HUES48 (cell line): ENCODE measurements around the gene OR10A5.
"Not testable (repeated sequence)": the region's sequence is repeated elsewhere in the genome, so short reads cannot be mapped to it uniquely, and the experiment has no call there.

Source experiments
- H3K27ac ChIP-seq: one replicate; pipeline ENCODE4 v1.7.0; 2013; ENCODE audit warnings: low read depth, low read length, inconsistent platforms
- H3K27me3 ChIP-seq: 2 replicates; pipeline ENCODE4 v1.6.1; 2013; ENCODE audit warnings: mild to moderate bottlenecking, low read length; ENCODE audit not compliant: control insufficient read depth, insufficient read depth
- H3K36me3 ChIP-seq: 2 replicates; pipeline ENCODE4 v1.6.1; 2013; ENCODE audit warnings: low read length; ENCODE audit not compliant: control insufficient read depth, insufficient read depth
- H3K4me1 ChIP-seq: 2 replicates; pipeline ENCODE4 v1.6.1; 2013; ENCODE audit warnings: mild to moderate bottlenecking, low read length; ENCODE audit not compliant: control insufficient read depth, insufficient read depth
- H3K4me3 ChIP-seq: 2 replicates; pipeline ENCODE4 v1.5.1; 2013; ENCODE audit warnings: mild to moderate bottlenecking, low read depth, low read length
- H3K9ac ChIP-seq: 2 replicates; pipeline ENCODE4 v1.6.1; 2013; ENCODE audit warnings: mild to moderate bottlenecking, low read depth, low read length, moderate library complexity
- H3K9me3 ChIP-seq: 2 replicates; pipeline ENCODE4 v1.6.1; 2013; ENCODE audit warnings: low read length; ENCODE audit not compliant: control insufficient read depth, insufficient read depth

Gene OR10A5

GRCh38 chr11:6845383-6845782 lies at the start of gene OR10A5:
Gene OR10A5 (plus strand): TSS chr11:6845683. CDS start chr11:6845683, 0 bp downstream.
- Histone ChIP-seq H3K27me3 (no peaks in the 10 kb centered on the region), H3K4me3 (no peak within 1 kb of the TSS), H3K27ac (no peak within 1 kb of the TSS), H3K36me3 (no peaks in the 10 kb centered on the region), H3K9ac (no peak within 1 kb of the TSS), H3K9me3 (peaks cover 4% of the 10 kb centered on the region; the same call in 1 of the 2 replicates), H3K4me1 (peaks cover 19% of the 10 kb centered on the region)

GRCh38 chr11:6799402-6799801 lies 46.1 kb upstream of the OR10A5 start, which contains the start of gene OR6A2:
Gene OR6A2 (minus strand): TSS chr11:6799689. CDS start chr11:6795708, 3,981 bp downstream.
- Histone ChIP-seq H3K4me1 (peaks cover 9% of the 10 kb centered on the region), H3K36me3 (no peaks in the 10 kb centered on the region), H3K27me3 (no peaks in the 10 kb centered on the region), H3K9ac (no peak within 1 kb of the TSS), H3K27ac (peak within 1 kb of the TSS; percentile 74), H3K4me3 (no peak within 1 kb of the TSS), H3K9me3 (peaks cover 12% of the 10 kb centered on the region; the same call in 1 of the 2 replicates)

GRCh38 chr11:6801075-6801474 lies 44.4 kb upstream of the OR10A5 start:
- H3K9me3 ChIP-seq = peaks cover 12% of the 10 kb centered on the region; the same call in 1 of the 2 replicates
- H3K4me1 ChIP-seq, H3K36me3 ChIP-seq, H3K9ac ChIP-seq, H3K27me3 ChIP-seq: not testable (repeated sequence)
- H3K27ac ChIP-seq = peak overlapping the region; percentile 74
- H3K4me3 ChIP-seq = peak overlapping the region; percentile 22; the same call in 1 of the 2 replicates

- H3K36me3 ChIP-seq = no peaks in the 10 kb centered on the region
- H3K4me1 ChIP-seq = no peaks in the 10 kb centered on the region
- no peaks in the 10 kb centered on the region for H3K27me3 ChIP-seq
- no peaks in the 10 kb centered on the region for H3K9me3 ChIP-seq
- H3K9ac ChIP-seq = no peak overlapping the region
- no peak overlapping the region for H3K27ac ChIP-seq
- H3K4me3 ChIP-seq = no peak overlapping the region
Observed at GRCh38 chr11:6812390-6813005, 33.0 kb upstream of the OR10A5 start.

GRCh38 chr11:6813656-6814055 lies 31.8 kb upstream of the OR10A5 start:
- H3K27ac ChIP-seq = no peak overlapping the region
- H3K27me3 ChIP-seq = no peaks in the 10 kb centered on the region
- no peaks in the 10 kb centered on the region for H3K9me3 ChIP-seq
- H3K4me1 ChIP-seq = no peaks in the 10 kb centered on the region
- H3K36me3 ChIP-seq = no peaks in the 10 kb centered on the region
- no peak overlapping the region for H3K4me3 ChIP-seq
- no peak overlapping the region for H3K9ac ChIP-seq

- Histone ChIP-seq H3K4me1 (no peaks in the 10 kb centered on the region), H3K27me3 (no peaks in the 10 kb centered on the region)
Observed at GRCh38 chr11:6817694-6818093, 27.8 kb upstream of the OR10A5 start.

GRCh38 chr11:6818967-6819366 lies 26.5 kb upstream of the OR10A5 start:
- Histone ChIP-seq H3K27ac (no peak overlapping the region), H3K9me3 (no peaks in the 10 kb centered on the region), H3K27me3 (no peaks in the 10 kb centered on the region), H3K4me3 (no peak overlapping the region), H3K36me3 (no peaks in the 10 kb centered on the region), H3K9ac (no peak overlapping the region), H3K4me1 (no peaks in the 10 kb centered on the region)

More at GRCh38 chr11:6817694-6818093, 27.8 kb upstream of the OR10A5 start:
- Histone ChIP-seq H3K9me3 (no peaks in the 10 kb centered on the region), H3K9ac (no peak overlapping the region), H3K36me3 (no peaks in the 10 kb centered on the region), H3K4me3 (no peak overlapping the region), H3K27ac (no peak overlapping the region)

- no peaks in the 10 kb centered on the region for H3K9me3 ChIP-seq
- H3K27me3 ChIP-seq = no peaks in the 10 kb centered on the region
- H3K4me1 ChIP-seq = no peaks in the 10 kb centered on the region
- H3K27ac ChIP-seq = no peak overlapping the region
- H3K4me3 ChIP-seq = no peak overlapping the region
- H3K9ac ChIP-seq = no peak overlapping the region
- no peaks in the 10 kb centered on the region for H3K36me3 ChIP-seq
Observed at GRCh38 chr11:6824136-6824823, 21.2 kb upstream of the OR10A5 start.

GRCh38 chr11:6825231-6825744 lies 20.2 kb upstream of the OR10A5 start:
- Histone ChIP-seq H3K9ac (no peak overlapping the region), H3K4me1 (no peaks in the 10 kb centered on the region), H3K27ac (no peak overlapping the region), H3K4me3 (no peak overlapping the region), H3K9me3 (no peaks in the 10 kb centered on the region), H3K36me3 (no peaks in the 10 kb centered on the region), H3K27me3 (no peaks in the 10 kb centered on the region)

- H3K36me3 ChIP-seq = no peaks in the 10 kb centered on the region
- H3K27me3 ChIP-seq = no peaks in the 10 kb centered on the region
- no peaks in the 10 kb centered on the region for H3K9me3 ChIP-seq
- no peaks in the 10 kb centered on the region for H3K4me1 ChIP-seq
- H3K27ac ChIP-seq = no peak overlapping the region
- no peak overlapping the region for H3K9ac ChIP-seq
- no peak overlapping the region for H3K4me3 ChIP-seq
Observed at GRCh38 chr11:6828103-6828502, 17.4 kb upstream of the OR10A5 start.

- no peaks in the 10 kb centered on the region for H3K27me3 ChIP-seq
- no peak overlapping the region for H3K27ac ChIP-seq
- H3K4me1 ChIP-seq = no peaks in the 10 kb centered on the region
- H3K4me3 ChIP-seq = no peak overlapping the region
- no peak overlapping the region for H3K9ac ChIP-seq
- H3K36me3 ChIP-seq = no peaks in the 10 kb centered on the region
- H3K9me3 ChIP-seq = no peaks in the 10 kb centered on the region
Observed at GRCh38 chr11:6833356-6833755, 12.1 kb upstream of the OR10A5 start.
